HTR-8/SVneo (cell line): ENCODE measurements around the gene SLC25A4.
A peak's percentile ranks its signal among the peaks of the same experiment; 100 is the strongest.
"Not testable (repeated sequence)": the region's sequence is repeated elsewhere in the genome, so short reads cannot be mapped to it uniquely, and the experiment has no call there.

Experiments
- DNase-seq: peaks from one replicate; pipeline ENCODE4 v3.0.0; 2011; ENCODE audit warnings: low spot score, mixed read lengths; ENCODE audit not compliant: insufficient read length
- FAIRE-seq: peaks from 2 replicates; lab custom pipeline; 2011; peaks lifted over from hg19 to GRCh38; lab: Jason Lieb, UNC

Gene SLC25A4

DNA sequence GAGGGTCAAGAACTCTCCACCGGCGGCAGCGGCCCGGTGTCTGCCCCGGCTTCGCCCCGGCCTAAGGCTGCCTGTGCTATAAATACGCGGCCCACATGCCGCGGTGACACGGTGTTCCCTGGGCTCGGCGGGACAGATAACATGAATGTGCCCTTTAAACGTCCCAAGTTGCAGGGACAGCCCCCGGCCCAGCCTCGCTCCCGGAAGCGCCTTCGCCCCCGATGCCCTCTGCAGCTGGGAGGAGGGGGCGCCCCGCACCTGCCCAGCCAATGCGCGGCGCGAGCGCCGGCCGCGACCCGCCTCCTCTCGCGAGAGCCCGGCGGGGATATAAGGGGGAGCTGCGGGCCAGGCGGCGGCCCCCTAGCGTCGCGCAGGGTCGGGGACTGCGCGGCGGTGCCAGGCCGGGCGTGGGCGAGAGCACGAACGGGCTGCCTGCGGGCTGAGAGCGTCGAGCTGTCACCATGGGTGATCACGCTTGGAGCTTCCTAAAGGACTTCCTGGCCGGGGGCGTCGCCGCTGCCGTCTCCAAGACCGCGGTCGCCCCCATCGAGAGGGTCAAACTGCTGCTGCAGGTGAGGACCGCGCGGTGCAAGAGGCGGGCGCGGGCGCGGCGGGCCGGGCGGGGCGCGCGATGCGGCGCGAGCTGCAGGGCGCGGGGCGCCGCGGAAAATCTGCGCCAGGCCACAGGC is at the start of gene SLC25A4:
TSS of gene SLC25A4 (plus strand) at position 355 of the 689 bp plus-strand sequence. CDS start at position 462, 107 bp downstream.
- peak; percentile 62 for FAIRE-seq

DNA sequence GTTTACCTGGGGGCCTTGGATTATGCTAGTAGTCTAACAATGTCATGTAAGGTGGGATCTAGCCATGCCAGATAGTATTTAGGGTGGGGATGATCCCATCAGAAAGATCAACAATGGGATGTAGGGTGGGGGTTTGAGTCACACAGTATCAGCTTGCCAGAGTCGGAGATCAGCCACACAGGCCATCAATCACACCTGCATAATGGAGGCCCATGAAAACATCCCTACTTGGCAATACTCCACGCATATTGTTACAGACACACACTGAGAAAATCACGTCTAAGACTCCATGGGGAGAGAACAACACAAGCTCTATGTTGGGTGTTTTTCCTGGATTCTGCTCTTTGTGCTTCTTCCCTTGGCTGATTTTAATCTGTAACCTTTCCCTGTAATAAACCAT is 49.5 kb upstream of the SLC25A4 start:
- no peak for DNase-seq
- no peak for FAIRE-seq

More for the DNA sequence above, at the start of gene SLC25A4:
- peak; percentile 89 for DNase-seq

DNA sequence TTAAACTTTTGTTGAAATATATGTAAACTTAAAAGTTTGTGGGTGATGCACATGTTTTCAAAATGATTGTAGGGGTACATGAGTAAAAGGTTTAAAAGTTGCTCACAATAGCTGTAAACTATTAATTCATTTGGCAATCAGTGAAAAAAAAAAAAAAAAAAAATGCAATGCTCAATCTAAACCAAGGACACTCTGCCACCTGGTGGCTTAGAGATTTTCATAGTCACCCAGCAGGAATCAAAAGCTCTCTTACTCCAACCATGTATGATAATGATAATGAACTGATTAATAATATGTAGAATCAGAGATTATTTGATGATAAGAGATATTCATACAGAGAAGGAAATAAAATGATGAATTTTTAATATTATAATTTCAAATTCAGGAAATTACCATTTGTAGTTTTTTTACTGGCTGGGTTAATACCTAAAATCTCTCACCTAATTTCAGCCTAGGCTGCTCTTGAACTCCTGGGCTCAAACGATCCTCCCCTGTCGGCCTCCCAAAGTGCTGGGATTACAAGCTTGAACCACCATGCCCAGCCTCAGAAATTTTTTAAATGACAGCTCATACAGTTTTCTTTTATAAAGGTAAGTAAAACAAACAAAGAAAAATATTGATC is 46.9 kb upstream of the SLC25A4 start:
- DNase-seq (peak; percentile 47), FAIRE-seq (no peak)

DNA sequence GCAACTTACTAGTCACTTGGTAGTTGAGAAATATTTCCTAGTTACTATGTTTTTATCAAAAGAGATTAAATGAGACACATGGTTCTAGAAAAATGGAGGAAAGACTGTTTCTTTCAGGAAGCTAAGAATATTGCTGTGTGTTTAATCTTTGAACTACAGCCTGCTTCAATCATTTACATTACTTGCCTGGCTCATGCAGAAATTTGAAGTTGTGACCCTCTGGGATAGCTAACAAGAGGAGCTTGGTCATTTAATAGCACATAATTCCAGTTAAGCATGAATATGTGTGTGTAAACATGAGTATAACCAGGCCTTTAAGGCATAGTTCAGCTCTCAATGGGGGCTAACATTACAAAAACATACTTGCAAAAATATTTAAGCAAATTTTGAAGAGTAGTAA is 44.6 kb upstream of the SLC25A4 start:
- DNase-seq (no peak), FAIRE-seq (no peak)

DNA sequence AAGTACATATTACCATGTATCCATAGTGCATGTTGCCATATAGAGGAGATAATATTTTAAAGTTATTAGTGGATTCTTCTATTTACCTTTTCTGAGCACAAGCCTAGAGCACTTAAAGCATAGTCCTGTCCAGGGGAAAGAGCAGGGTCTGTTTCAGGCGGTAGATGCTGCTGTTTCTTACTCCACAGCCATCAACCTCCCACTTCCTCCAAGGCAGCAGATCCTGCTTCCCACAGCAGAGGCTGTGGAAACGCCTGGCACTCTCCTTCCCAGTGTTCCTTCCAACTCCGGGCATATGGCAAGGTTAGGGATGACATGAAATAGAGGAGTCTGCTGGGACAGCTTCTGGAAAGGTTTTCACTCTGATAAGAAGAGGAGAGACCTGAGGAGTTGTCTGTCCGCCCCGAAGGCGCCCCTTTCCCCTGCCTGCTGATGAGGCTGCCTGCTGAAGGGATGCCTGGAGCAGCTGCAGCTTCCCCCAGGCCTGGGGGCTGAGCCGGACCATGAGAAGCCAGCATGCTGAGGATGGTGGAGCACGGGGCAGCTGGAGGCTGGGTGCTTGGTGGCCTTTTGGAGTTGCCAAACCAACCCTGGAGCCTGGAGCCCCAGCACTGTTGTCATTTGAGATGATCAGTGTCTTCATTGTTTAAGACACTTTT is 43.9 kb upstream of the SLC25A4 start:
- FAIRE-seq (no peak), DNase-seq (no peak)

DNA sequence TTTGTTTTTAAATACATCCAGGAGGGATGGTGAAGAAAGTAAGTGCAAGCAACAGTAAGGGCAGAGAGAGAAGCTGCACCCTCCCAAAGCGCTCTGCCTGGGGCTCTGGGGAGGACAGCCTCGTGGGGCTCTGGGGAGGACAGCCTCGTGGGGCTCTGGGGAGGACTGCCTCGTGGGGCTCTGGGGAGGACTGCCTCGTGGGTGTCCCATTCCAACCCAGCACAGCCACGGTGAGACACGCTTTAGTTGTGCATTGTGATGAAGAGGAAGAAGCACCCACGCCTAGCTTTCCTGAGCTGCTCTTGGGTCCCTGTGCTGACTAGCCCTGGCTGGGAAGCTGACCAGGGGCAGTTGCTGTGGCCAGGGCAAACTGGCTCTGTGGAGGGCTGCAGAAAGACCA is 43.1 kb upstream of the SLC25A4 start:
- FAIRE-seq (no peak), DNase-seq (no peak)

DNA sequence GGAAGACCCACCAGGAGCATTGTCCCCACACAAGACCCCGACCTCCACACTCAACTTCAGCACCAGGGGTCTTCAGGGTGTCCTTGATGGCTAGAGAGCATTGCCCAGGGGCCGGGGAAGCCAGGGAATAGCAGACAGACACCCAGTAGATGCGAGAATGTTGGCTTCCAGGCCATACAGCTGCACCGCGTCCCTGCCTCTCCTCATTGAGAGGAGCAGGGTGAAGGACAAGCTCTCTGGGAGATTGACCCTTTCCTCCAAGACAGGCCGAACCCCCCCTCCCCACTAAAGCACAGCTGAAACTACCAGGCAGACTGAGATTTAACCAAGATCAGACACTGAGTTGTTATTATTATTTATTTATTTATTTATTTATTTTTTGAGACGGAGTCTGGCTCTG is 42.6 kb upstream of the SLC25A4 start:
- DNase-seq, result no peak
- no peak for FAIRE-seq

DNA sequence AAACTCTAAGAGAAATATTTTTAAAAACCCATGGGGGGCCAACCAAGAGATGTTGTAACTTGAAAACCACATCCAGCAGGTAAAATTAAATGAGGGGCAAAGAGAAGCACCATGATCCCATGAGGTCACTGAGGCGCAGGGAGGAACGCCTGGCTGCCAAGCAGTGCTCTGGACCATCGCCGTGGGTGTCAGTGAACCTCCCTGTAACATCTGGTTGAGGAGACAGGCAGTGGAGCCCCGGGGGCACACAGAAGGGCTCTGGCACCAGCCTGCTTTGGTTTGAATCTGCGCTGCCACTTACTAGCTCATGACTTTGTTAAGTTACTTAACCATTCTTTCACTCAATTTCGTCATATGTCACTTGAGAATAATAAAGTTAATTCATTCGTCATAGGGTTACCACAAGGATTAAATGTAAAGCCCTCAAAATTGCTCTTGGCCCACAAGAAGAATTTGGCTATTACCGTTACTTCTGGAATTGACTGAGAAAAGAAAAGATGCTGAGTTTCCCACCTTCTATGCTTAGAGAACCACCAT is 41.6 kb upstream of the SLC25A4 start:
- DNase-seq (no peak), FAIRE-seq (no peak)

DNA sequence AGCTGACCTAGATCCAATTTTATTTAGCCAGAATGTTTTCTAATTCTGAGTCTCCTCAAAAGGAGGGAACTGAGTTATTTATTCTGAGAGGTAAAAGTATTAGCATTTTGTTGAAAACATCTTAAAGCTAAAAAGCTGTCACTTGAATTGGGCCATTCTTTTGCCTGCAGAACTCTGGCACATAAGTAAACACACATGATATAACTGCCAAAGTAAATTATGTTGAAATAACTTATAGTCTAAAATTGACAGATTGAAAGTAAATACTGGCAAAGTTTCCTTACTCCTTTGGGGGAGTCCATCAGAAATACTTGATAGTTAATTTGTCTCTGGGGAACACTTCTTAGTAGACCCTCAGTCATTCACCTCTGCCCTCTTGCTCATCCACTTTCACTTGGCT is 38.3 kb upstream of the SLC25A4 start:
- no peak for FAIRE-seq

DNA sequence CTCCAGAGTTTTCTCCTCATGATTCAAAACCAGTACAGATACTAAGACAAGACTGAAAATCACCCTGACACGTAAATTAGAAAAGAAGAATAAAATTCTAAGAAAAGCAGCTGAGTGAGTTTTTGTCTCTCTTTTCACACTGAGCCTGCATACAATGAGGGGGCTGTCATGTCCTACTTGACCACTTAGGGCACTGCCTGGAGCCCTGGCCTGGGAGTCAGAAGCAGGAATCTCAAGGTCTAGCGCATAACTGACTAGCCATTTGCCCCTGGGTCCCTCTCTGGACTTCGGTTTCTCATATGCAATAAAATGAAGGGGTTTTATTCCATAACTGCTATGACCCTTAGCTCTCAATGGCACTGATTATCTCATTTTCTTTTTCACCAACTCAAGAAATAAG is 36.7 kb upstream of the SLC25A4 start:
- FAIRE-seq (no peak), DNase-seq (no peak)

More for the DNA sequence above, 38.3 kb upstream of the SLC25A4 start:
- DNase-seq, result no peak

DNA sequence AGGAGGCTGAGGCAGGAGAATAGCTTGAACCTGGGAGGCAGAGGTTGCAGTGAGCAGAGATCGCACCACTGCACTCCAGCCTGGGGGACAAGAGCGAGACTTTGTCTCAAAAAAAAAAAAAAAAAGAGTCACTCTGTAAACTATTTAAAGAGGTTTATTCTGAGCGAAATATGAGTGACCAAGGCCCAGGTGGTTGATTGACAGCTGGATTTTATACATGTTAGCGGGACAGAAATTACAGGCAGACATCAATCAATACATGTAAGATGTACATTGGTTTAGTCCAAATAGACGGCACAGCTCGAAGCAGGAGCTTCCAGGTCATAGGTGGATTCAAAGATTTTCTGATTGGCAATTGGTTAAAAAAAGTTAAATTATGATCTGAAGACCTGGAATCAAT is 35.5 kb upstream of the SLC25A4 start:
- not testable (repeated sequence) for FAIRE-seq, DNase-seq

DNA sequence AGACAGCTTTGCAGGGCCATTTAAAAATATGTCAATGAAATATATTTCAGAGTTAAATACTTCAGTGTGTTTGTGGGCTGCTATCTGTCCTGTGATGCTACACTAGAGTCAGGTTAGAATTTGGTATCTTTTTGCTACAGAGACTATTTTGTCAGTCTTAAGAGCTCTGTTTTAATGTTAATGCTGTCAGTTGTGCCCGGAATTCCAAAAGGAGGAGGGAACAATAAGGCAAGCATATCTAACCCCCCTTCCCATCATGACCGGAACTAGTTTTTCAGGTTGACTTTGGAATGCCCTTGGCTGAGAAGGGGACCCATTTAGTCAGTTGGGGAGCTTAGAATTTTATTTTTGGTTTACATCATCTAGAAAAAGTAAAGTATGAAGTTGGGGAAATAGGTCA is 34.9 kb upstream of the SLC25A4 start:
- FAIRE-seq (no peak), DNase-seq (no peak)

DNA sequence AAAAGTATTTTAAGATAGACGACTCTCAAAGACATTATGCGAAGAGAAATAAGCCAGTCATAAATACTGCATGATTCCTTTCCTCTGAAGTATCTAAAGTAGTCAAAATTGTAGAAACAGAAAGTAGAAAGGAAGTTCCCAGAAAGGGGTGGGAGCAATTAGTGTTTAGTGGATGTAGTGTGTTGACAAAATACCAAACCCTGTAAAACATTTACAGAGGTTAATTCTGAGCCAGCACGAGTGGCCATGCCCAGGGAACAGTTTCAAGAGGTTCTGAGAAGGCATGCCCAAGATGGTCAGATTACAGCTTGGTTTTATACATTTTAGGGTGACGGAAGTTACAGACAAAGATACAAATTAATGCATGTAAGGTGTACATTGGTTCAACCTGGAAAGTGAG is 34.4 kb upstream of the SLC25A4 start:
- no peak for FAIRE-seq
- no peak for DNase-seq

DNA sequence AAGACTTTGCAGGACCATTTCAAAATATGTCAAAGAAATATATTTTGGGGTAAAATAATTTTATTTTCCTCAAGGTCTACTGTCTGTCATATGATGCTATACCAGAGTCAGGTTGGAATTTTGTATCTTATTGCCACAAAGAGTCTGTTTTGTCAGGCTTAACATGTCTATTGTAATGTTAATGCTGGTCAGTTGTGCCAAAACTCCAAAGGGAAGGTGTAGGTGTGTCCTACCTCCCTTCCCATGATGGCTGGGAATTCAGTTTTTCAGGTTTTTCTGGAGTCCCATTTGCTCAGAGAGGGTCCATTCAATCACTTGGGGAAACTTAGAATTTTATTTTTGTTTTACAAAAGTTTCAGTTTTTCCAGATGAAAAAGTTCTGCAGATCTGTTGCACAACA is 33.3 kb upstream of the SLC25A4 start:
- no peak for DNase-seq
- FAIRE-seq, result no peak

DNA sequence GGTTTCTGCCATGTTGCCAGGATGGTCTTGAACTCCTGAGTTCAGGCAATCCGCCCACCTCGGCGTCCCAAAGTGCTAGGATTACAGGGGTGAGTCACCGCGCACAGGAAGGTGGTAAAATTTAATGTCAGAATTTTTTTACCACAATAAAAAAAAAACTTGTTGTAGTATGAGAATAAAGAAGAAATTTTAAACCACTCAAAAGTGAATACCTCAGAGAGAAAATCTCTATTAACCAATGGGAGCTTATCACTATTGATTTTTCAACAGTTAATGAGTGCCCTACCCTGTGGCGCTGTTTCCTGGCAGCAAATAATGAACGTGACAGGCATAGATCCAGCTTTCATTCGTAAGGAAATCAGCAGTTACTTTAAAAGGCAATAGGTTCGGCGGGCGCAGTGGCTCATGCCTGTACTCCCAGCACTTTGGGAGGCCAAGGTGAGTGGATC is 32.7 kb upstream of the SLC25A4 start:
- DNase-seq, result no peak
- no peak for FAIRE-seq

DNA sequence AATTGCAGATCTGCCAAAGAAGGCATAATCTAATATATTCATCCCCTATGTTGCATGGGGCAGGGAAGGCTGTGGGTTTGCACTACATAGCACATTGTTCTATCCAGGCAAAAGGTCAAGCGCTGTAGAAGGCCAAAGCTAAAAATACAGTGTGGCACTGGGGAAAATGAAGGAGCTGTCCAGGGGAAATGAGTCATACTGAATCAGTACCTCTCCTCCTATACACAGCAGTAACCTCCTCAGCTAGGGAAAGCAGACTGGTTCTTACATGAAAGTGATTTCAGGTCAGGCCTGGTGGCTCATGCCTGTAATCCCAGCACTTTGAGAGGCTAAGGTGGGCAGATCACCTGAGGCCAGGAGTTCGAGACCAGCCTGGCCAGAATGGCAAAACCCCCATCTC is 31.0 kb upstream of the SLC25A4 start:
- FAIRE-seq (peak; percentile 93), DNase-seq (peak; percentile 89)

DNA sequence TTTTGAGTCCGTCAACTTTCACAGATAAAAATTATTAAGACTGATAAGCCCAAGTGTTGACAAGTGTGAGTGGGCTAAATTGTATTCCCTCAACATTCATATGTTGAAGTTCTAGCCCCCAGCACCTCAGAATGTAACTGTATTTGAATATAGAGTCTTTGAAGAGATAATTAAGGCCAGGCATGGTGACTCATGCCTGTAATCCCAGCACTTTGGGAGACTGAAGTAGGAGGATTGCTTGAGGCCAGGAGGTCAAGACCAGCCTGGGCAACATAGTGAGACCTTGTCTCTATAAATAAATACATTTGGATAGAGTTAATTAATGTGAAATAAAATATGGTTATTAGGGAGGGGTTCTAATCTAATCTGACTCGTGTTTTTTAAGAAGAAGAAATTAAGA is 29.7 kb upstream of the SLC25A4 start:
- FAIRE-seq (no peak), DNase-seq (no peak)

DNA sequence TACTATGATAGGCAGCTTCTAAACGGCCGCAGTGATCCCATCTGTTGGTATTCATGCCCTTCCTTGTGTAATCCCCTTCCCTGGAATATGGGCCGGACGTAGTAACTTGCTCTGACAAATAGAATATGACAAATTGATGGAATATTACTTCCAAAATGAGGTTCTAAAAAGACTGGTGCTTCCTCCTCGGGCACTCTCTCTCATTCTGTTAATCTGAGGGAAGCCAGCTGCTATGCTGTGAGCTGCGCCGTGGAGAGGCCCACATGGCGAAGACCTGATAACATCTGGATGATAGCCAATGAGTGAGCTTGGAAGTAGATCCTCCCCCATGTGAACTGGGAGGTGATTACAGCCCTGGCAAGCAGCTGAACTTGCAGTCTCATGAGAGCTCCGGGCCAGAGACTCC is 27.2 kb upstream of the SLC25A4 start:
- DNase-seq (no peak), FAIRE-seq (no peak)

DNA sequence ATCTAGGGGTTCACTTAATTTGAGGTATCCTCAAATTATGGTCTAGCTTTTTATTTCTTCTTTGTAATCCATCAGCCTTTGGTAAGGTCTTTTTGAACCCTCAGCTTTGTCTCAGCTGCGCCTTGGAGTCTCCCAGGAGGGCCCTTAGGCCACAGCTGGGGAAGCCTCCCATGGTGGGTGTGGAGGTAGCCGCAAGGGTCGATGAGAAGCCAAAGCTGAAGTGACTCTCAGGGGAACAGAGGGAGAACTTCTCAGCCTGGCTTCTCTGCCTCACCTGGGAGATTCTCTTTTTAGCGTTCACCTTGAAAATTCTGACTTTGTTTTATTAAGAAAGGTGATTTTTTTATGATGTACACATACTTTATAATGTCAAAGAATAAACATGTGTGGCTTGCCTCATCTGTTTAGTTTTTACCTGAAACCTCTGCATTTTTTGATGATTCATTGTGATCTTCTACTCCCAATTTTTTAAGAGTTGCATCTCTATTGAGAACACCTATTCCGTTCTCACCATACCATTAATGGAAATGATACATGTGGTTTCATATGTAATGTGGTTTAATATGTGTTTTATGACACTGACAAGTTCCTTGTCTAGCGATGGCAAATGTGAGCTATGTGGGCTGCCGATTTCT is 25.6 kb upstream of the SLC25A4 start:
- DNase-seq (no peak), FAIRE-seq (no peak)

DNA sequence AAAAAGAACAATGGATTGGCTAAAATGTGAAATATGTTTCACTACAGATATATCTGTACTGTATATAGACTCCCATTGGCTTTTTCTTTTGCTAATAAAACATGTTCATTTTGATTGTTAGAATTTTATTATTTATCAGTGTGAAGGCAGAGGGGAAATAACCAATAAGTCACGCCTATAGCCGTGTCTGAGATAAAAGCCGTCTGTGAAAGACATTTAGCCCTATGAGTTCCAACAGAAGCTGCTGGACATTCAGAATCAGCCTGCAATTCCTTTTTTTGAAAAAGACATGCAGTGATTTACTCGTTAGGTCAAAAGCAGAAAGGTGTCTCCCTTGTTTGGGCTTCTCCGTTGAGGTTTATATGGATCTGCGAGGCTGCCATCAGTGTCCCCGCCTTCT is 24.2 kb upstream of the SLC25A4 start:
- DNase-seq (no peak), FAIRE-seq (no peak)

DNA sequence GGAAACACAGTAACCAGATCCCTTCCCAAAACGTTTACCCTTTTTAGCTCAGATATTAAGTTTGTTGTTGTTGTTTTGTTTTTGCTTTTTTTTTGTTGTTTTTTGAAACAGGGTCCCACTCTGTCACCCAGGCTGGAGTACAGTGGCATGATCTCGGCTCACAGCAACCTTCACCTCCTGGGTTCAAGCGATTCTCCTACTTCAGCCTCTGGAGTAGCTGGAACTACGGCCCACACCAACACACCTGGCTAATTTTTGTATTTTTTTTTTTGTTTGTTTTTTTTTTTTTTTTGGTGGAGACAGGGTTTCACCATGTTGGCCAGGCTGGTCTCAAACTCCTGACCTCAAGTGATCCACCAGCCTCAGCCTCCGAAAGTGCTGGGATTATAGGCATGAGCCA is 23.6 kb upstream of the SLC25A4 start:
- FAIRE-seq, DNase-seq: not testable (repeated sequence)
